GM12801 (cell line): Measurements from ENCODE around the gene SMC5.

Experiments used
- TF ChIP-seq, protein P1 (sequence below): IDR thresholded peaks from one replicate; pipeline ENCODE4 v1.5.1; 2011; ENCODE audit warnings: control low read depth; ENCODE audit not compliant: insufficient read length; ENCODE audit errors: extremely low read depth

The SMC5 gene

DNA sequence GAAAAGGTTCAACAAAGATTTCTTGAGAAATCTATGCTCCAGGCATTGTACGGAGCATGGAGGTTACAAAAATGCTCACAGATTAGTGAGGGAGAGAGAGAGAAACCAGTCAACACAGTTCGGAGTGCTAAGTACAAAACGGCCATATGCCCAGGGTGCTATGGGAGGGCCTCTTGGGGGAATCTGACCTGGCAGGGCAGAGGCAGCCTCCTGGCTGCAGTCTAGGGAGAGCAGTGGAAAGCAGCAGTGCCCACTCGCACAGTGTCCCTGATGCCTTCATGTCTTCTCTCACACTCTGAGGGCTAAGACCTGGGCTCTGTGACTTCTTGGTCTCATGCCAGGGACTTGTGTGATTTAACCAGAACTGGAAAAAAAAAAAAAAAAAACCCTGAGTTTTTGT lies 29.8 kb upstream of the SMC5 start:
- TF ChIP-seq, protein P1, sequence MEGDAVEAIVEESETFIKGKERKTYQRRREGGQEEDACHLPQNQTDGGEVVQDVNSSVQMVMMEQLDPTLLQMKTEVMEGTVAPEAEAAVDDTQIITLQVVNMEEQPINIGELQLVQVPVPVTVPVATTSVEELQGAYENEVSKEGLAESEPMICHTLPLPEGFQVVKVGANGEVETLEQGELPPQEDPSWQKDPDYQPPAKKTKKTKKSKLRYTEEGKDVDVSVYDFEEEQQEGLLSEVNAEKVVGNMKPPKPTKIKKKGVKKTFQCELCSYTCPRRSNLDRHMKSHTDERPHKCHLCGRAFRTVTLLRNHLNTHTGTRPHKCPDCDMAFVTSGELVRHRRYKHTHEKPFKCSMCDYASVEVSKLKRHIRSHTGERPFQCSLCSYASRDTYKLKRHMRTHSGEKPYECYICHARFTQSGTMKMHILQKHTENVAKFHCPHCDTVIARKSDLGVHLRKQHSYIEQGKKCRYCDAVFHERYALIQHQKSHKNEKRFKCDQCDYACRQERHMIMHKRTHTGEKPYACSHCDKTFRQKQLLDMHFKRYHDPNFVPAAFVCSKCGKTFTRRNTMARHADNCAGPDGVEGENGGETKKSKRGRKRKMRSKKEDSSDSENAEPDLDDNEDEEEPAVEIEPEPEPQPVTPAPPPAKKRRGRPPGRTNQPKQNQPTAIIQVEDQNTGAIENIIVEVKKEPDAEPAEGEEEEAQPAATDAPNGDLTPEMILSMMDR = no peak

DNA sequence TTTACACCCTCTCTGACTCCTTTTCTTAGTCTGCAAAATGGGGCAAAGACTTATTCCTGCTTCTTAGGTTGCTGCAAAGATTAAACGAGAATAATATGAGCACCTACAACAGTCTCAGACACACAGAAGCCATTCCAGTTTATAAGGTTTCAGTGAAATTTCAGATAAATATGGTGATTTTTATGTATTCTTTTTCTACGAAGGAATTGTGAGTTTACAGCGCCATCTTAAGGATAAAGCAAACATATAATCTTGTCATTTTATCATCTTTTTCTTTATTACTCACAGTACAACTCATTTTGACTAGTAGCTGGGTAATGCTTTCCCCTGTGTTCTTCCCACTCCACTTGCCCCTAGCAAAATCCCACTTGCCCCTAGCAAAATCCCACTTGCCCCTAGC lies 29.2 kb upstream of the SMC5 start:
- TF ChIP-seq, protein P1 = no peak

DNA sequence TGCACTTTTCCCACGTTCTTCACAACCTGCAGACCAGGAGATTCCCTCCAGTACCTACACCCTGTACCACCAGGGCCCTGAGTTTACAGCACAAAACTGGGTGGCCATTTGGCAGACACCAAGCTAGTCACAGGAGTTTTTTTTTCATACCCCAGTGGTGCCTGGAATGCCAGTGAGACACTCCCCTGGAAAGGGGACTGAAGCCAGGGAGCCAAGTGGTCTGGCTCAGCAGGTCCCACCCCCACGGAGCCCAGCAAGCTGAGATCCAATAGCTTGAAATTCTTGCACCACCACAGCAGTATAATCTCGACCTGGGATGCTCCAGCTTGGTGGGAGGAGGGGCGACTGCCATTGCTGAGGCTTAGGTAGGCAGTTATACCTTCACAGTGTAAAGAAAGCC lies 26.3 kb upstream of the SMC5 start:
- TF ChIP-seq, protein P1 = no peak

DNA sequence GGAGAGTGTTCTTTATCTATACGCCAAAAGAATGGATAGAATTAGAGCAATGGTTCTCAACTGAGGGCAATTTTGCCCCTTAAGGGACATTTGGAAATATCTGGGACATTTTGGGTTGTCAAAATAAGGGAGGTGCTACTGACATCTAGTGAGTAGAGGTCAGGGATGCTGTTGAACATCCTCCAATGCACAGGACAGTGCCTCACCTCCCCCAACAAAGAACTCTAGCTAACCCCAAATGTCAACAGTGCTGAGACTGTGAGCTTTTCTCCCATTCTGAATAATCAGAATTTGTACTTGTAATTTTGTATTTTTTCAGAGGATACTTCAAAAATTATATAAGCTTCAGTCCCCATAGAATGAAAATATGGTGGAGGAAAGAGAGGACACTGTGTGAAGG lies 8.6 kb upstream of the SMC5 start:
- TF ChIP-seq, protein P1 = no peak

DNA sequence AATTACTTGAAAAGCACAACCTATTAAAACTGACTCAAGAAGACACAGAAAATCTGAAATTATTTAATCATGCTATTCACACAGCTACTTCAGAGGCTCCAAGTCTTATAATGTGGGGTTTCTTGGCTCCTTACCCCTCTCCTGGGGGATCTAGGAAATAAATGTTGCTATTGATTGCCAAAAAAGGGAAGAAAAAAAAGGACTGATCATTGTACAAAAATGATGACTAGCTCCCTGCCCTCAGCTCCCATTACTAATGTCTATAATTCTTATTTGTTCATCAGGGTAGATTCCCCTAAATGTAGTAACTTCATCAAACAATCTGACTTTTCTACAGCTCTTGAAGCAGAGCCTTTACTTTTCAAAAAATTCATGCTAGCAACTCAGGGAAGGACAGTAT lies 3.3 kb upstream of the SMC5 start:
- TF ChIP-seq, protein P1 = no peak

DNA sequence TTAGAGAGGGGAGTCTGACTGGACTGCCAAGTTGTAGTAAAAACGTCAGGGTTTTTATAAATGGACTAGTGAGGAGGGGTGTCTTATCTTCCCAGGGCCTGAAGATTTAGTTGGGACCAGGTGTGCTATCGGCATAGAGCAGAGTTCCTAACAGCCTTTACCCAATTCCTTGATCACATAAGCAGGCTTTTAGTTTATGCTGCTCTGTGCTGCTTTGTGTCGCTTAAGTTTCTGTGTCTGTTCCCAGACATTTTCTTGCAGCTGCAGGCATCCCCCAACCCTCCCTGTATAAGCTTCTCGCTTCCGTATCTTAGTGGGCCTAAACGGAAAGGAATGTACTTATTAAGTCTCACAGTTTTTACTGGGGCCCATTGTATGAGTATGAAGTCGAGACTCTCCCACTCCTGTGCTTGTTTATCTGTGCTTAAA lies 2.6 kb upstream of the SMC5 start:
- TF ChIP-seq, protein P1 = no peak

DNA sequence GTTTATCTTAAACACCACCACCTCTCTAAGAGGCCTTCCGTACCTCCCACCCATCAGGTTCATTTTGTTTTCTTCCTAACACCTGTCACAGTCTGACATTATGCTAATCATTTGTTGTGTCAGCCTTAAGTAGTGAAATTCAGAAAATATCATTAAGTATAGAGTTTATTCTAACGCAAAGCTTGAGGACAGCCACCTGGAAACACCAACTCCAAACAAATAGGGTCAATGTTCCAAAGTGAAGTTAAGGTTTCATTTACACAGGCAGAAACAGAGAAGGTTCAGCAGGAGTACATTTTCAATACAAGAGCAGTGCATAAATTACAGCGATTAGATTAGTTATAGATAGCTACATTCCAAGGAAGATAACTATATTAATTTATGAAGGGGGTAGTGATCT lies 1.3 kb upstream of the SMC5 start:
- TF ChIP-seq, protein P1 = no peak
